ENCODE data around the gene ASB7. TPM values are rescaled to one million over a fixed set of nuclear protein-coding genes. Genes with fewer than 3 reads are reported as not detected.

Gene ASB7
- total and polyA plus RNA-seq, 2 donors (not counting 1 experiment from before 2014, with no cell fraction given): 12.1 to 19.8 TPM

DNA sequence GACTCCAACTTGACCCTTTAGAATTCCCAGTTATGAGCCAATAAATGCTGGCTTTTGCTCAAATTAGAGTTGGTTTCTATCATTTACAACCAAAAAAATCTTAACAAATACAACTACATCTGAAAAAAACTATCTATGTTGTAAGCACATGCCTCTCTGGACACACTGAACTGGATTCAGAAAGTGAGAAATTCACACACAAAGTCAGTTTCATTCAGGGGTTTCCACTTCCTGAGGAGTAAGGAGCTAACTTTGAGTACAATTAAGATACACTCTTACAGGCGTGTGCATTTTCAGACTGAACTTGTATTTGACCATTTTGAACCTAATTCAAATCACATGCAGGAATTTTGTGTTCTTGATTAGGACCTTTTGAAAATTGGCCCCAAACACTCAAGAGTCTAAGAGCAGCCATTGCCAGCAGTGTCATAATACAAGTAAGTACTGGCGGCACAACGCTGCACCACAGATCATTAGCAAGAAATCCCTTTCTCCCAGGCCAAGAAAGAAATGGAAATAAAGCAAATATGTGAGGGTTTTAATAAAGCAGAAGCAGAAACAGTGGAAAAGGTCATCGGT lies 31.6 kb upstream of the ASB7 start:
- Histone ChIP-seq H3K4me2 (ENCODE audit: extremely low read depth, insufficient read depth, low read length) (no peak overlapping the region), H2AFZ (ENCODE audit: low read length) (no peak overlapping the region), H3K4me1 (ENCODE audit: control insufficient read depth, extremely low read depth, insufficient read depth, low read length) (no peaks in the 10 kb centered on the region), H3K9me3 (ENCODE audit: control insufficient read depth, insufficient read depth, low read depth, low read length) (no peaks in the 10 kb centered on the region), H3K9ac (ENCODE audit: insufficient read depth, low read length) (no peak overlapping the region), H3K79me2 (ENCODE audit: control insufficient read depth, insufficient read depth, low read length) (no peaks in the 10 kb centered on the region), H3K27me3 (ENCODE audit: control insufficient read depth, insufficient read depth, low read length) (no peaks in the 10 kb centered on the region), H4K20me1 (ENCODE audit: control insufficient read depth, extremely low read depth, insufficient read depth, low read length) (no peaks in the 10 kb centered on the region), H3K27ac (ENCODE audit: insufficient read depth, low read length) (no peak overlapping the region), H3K36me3 (ENCODE audit: control insufficient read depth, insufficient read depth, low read length) (peaks cover 4% of the 10 kb centered on the region), H3K4me3 (replicated peaks in 1 of 4; ENCODE audit: control extremely low read depth in 1 of 4, insufficient read depth in 1 of 4, low read depth in 3 of 4, low read length in 4 of 4) (no peak overlapping the region)
- no peak for DNase-seq (ENCODE audit: low read depth in 2 of 2)
- TF ChIP-seq, protein P1, sequence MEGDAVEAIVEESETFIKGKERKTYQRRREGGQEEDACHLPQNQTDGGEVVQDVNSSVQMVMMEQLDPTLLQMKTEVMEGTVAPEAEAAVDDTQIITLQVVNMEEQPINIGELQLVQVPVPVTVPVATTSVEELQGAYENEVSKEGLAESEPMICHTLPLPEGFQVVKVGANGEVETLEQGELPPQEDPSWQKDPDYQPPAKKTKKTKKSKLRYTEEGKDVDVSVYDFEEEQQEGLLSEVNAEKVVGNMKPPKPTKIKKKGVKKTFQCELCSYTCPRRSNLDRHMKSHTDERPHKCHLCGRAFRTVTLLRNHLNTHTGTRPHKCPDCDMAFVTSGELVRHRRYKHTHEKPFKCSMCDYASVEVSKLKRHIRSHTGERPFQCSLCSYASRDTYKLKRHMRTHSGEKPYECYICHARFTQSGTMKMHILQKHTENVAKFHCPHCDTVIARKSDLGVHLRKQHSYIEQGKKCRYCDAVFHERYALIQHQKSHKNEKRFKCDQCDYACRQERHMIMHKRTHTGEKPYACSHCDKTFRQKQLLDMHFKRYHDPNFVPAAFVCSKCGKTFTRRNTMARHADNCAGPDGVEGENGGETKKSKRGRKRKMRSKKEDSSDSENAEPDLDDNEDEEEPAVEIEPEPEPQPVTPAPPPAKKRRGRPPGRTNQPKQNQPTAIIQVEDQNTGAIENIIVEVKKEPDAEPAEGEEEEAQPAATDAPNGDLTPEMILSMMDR (conservative IDR thresholded peaks at IDR 0.05 in 1 of 2, IDR thresholded peaks at IDR 0.05 in 1 of 2; ENCODE audit: low read depth in 1 of 2, low read length in 2 of 2): no peak
- TF ChIP-seq EZH2 (IDR thresholded peaks at IDR 0.05; ENCODE audit: low read length, missing control alignments): no peak

DNA sequence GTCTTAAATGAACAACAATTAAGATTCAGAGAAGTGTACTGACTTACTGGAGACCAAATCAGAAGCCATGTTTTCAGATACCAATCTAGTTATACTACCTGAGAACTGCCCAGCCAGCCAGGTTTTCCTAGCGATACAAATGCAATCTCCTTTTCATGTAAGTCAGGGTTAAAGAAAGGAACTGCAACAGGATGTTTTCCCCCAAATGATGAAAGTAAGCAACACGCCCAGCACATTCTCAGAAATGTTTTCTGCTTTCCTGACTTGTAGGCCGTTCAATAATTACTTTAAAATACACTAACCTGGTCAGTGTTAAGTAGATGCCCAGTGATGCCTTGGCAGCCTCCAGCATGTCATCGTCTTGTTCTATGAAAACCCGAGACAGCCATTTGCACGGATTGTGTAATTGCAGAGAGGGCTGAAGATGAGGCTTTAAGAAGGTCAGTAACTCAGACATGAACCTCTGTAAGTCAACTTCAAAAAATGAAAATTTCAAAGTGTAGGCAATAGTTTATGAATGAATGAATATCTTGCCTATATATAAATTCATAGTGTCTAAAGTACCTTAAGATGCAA lies 30.7 kb upstream of the ASB7 start:
- Histone ChIP-seq H3K9me3 (ENCODE audit: control insufficient read depth, insufficient read depth, low read depth, low read length) (no peaks in the 10 kb centered on the region), H3K4me1 (ENCODE audit: control insufficient read depth, extremely low read depth, insufficient read depth, low read length) (no peaks in the 10 kb centered on the region), H3K27ac (ENCODE audit: insufficient read depth, low read length) (no peak overlapping the region), H4K20me1 (ENCODE audit: control insufficient read depth, extremely low read depth, insufficient read depth, low read length) (no peaks in the 10 kb centered on the region), H3K36me3 (ENCODE audit: control insufficient read depth, insufficient read depth, low read length) (peaks cover 4% of the 10 kb centered on the region), H3K9ac (ENCODE audit: insufficient read depth, low read length) (no peak overlapping the region), H3K27me3 (ENCODE audit: control insufficient read depth, insufficient read depth, low read length) (no peaks in the 10 kb centered on the region), H3K79me2 (ENCODE audit: control insufficient read depth, insufficient read depth, low read length) (no peaks in the 10 kb centered on the region), H3K4me2 (ENCODE audit: extremely low read depth, insufficient read depth, low read length) (no peak overlapping the region), H2AFZ (ENCODE audit: low read length) (no peak overlapping the region), H3K4me3 (replicated peaks in 1 of 4; ENCODE audit: control extremely low read depth in 1 of 4, insufficient read depth in 1 of 4, low read depth in 3 of 4, low read length in 4 of 4) (no peak overlapping the region)
- no peak for DNase-seq (ENCODE audit: low read depth in 2 of 2)
- TF ChIP-seq EZH2 (IDR thresholded peaks at IDR 0.05; ENCODE audit: low read length, missing control alignments): no peak
- TF ChIP-seq, protein P1 (conservative IDR thresholded peaks at IDR 0.05 in 1 of 2, IDR thresholded peaks at IDR 0.05 in 1 of 2; ENCODE audit: low read depth in 1 of 2, low read length in 2 of 2): no peak

DNA sequence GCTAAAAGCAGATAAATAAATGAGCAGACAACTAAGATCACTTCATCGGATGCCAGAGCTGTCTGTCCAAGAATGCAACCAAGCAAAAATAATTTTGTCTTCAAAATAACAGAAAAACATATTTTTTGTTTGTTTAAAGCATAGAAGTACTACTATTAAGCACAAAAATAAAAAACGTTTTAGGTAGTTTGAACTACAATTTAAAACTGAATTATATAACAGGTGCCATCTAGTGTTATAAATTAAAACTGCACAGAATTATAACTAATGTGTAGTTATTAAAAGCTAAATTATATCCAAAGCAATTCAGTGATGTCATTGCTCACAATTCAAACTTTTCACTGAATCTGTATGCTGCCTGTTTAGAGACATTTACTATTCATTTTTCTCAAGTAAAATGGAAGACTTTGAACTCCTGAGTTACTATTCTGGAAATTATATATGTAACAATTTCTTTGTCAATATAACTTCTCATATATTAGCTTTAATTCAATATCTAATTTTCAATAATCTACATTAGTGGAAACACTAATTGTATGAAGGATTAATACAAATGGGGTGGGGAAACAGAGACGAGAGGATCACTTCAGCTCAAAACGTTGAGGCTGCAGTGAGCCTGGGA lies 29.9 kb upstream of the ASB7 start:
- Histone ChIP-seq H3K79me2 (ENCODE audit: control insufficient read depth, insufficient read depth, low read length) (no peaks in the 10 kb centered on the region), H3K36me3 (ENCODE audit: control insufficient read depth, insufficient read depth, low read length) (peaks cover 4% of the 10 kb centered on the region), H3K27ac (ENCODE audit: insufficient read depth, low read length) (no peak overlapping the region), H3K4me2 (ENCODE audit: extremely low read depth, insufficient read depth, low read length) (no peak overlapping the region), H3K9me3 (ENCODE audit: control insufficient read depth, insufficient read depth, low read depth, low read length) (no peaks in the 10 kb centered on the region), H4K20me1 (ENCODE audit: control insufficient read depth, extremely low read depth, insufficient read depth, low read length) (no peaks in the 10 kb centered on the region), H2AFZ (ENCODE audit: low read length) (no peak overlapping the region), H3K27me3 (ENCODE audit: control insufficient read depth, insufficient read depth, low read length) (no peaks in the 10 kb centered on the region), H3K4me1 (ENCODE audit: control insufficient read depth, extremely low read depth, insufficient read depth, low read length) (no peaks in the 10 kb centered on the region), H3K9ac (ENCODE audit: insufficient read depth, low read length) (no peak overlapping the region), H3K4me3 (replicated peaks in 1 of 4; ENCODE audit: control extremely low read depth in 1 of 4, insufficient read depth in 1 of 4, low read depth in 3 of 4, low read length in 4 of 4) (no peak overlapping the region)
- TF ChIP-seq, protein P1 (conservative IDR thresholded peaks at IDR 0.05 in 1 of 2, IDR thresholded peaks at IDR 0.05 in 1 of 2; ENCODE audit: low read depth in 1 of 2, low read length in 2 of 2): peak; percentile 4 to 20
- TF ChIP-seq EZH2 (IDR thresholded peaks at IDR 0.05; ENCODE audit: low read length, missing control alignments): no peak
- peak in 1 of 2 donors; percentile 59 for DNase-seq (ENCODE audit: low read depth in 2 of 2)
